GM18520 (cell line): ENCODE results near the gene CRYM.
A peak's percentile ranks its signal among the peaks of the same experiment; 100 is the strongest.
"Not testable (repeated sequence)": the region's sequence is repeated elsewhere in the genome, so short reads cannot be mapped to it uniquely, and the experiment has no call there.

Experiments used
- ATAC-seq: cut with Tn5 transposase; IDR thresholded peaks from one replicate; pipeline ENCODE4 v1.9.1; 2021; ENCODE audit not compliant: unreplicated experiment

Gene CRYM

DNA sequence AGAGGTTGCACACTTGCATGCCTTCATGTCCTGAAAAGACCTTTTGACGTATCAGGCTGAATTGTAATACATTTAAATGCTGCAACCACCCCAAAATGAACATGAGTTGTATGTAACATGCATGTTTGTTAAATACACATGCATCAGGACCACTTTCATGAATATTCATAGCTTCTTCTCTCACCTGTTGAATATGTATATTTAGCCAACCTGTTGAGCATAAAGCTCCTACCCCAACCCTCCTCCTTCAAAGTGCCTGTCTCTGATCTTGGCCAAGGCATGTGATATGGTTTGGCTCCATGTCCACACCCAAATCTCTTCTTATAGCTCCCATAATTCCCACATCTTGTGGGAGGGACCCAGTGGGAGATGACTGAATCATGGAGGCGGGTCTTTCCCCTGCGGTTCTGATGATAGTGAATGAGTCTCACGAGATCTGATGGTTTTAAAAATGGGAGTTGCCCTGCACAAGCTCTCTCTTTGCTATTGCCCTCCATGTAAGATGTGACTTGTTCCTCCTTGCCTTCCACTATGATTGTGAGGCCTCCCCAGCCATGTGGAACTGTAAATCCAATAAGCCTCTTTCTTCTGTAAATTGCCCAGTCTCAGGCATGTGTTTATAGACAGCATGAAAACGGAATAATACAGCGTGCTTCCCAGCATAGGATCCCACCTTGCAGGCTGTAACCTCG, 3.8 kb upstream of the CRYM start:
- ATAC-seq = no peak

DNA sequence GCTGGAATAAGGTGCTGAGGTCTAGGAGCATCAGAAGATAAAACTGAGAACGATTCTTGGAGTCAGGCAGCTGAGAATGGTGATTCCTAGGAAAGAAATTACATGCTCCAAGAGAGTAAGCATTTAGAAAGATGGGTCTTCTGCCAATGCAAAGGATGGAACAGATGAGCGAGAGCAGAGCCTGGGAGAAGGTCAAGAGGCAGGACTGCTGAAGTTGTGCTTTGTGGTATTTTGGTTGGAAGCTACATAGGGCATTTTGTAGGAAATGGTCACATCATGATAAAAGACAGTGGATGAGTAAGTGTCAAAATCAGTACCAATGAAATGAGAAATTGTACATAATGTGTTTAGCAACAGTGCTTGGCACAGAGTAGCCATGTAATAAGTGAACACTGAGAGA, 1.4 kb upstream of the CRYM start:
- ATAC-seq = no peak

DNA sequence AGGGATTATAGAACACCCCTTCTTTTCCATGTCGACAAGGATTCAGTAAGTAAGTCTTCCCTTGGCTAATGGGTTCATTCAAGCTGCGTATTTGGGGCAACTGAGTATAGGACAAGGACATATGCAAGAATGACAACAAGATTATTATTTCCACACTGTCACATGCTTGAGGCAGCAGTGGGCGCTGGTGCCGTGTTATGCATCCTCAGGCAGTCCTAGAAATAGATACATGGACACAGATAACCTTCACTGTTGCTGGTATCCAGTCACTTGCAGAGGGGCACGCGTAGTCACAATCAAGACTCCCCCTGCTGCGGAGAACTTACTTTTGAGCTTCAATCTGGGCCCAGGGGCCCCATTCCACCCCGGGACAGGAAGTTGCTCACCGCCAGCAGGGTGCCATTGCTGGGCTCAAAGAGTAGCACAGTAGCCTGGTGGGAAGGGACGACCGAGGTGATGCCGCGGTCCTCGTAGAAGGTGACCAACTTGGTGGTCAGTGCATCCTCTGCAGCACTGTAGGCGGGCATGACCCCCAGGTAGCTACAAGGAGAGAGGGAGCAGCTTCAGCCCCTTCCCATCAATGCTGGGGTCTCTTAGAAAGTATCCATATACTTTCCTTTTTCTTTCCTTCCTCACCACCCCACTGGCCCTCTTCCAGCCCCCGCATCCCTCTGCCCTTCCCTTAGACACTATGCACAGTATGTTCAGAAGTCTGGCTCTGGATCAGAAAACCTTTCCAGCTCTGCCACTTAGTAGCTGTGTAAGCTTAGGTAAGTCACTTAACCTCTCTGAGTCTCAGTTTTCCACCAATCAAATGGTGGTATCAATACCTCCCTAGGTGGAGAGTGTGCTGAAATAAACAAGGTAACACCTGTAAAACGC, 804 bp downstream of the CRYM start:
- no peak for ATAC-seq

DNA sequence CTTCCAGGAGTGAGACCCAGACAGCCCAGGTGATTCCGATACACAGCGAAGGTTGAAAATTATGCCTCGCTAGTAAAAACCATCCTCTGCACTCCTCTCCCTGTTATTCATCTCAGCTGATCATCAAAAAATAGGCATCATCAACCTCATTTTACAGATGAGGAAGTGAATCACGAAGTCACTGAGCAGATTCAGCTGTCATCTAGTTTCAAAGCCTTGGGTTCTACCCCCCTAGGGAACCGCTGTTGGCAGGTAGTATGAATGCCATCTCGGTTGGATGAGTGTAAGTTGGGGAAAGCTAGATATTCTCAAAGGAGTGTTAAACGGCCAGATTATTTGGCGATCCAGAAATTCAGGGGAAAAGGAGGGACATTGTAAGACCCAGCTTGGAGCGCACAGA, 2.0 kb downstream of the CRYM start:
- ATAC-seq = no peak

DNA sequence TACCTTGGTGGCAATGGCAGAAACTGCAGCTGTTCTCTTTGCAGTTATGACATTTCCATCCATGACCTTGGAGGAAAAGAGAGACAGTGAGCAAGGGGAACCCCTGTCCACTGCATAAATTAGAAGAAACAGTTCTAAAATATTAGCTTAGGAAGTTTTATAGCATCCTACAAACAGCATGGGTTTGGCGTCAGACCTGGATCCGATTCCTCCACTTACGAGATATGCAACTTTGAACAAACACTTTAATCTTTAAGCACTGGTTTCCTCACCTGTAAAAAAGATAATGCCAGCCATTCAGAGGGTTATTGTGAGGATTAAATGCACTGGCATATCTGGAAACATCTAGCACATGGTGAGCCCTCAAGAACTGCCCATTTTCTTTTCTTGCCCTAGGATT, 2.6 kb downstream of the CRYM start:
- ATAC-seq = no peak

DNA sequence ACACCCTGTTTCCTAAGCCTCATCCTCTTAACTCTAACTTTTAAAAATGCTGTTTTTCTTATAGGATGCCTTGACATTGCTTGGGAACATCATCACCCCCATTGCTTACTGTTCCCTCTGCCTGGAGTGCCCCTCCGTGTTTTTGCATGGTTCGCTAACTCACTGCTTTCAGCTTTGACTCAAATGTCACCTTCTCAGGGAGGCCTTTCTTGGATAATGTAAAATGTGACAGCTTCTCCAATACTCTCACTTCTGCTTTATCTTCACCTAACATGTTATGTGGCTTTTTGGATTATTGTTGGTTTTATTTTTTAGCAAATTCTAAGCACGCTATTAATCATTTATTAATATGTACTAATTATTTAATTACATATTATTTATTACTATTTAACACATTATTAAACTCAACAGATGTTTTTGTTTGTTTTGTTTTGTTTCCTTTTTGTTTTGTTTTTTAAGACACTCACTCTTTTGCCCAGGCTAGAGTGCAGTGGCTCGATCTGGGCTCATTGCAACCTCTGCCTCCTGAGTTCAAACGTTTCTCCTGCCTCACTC, 3.8 kb downstream of the CRYM start:
- no peak for ATAC-seq

GRCh38 chr16:21272763-21273162, 5.3 kb downstream of the CRYM start:
- not testable (repeated sequence) for ATAC-seq

DNA sequence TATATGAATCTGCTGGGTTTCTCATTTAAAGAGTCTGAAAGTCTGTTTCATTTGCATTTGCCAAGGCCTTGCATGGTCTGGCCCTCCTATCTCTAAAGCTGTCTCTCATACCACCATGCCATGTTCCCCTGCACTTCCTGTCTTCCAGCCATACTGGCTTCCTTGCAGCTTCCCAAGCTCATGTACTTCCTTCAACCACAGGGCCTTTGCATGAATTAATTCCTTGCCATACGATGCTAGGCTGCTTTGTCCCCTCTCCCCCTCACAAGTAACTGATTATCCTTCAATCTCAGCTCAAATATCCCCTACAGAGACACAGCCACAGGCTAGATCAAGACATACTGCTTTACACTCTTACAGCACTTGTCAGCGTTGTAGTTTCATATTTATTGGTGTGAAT, 5.8 kb downstream of the CRYM start:
- ATAC-seq = no peak

GRCh38 chr16:21268236-21268635, 9.9 kb downstream of the CRYM start:
- no peak for ATAC-seq

DNA sequence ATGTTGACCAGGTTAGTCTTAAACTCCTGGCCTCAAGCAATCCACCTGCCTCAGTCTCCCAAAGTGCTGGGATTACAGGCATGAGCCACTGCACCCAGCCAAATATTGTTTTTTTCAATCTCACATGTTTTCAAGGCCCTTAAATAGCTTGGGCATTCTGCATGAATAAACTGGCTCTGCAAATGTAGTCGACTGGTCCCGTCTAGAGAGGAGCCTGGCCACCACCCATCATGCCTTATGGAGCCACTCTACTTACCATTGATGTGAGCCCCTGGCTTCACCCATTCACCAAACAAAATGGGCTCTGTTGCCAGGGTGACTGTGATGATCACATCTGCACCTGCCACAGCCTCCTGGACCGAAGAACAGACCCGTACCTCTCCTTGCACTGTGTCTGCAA, 10.8 kb downstream of the CRYM start:
- ATAC-seq = no peak

DNA sequence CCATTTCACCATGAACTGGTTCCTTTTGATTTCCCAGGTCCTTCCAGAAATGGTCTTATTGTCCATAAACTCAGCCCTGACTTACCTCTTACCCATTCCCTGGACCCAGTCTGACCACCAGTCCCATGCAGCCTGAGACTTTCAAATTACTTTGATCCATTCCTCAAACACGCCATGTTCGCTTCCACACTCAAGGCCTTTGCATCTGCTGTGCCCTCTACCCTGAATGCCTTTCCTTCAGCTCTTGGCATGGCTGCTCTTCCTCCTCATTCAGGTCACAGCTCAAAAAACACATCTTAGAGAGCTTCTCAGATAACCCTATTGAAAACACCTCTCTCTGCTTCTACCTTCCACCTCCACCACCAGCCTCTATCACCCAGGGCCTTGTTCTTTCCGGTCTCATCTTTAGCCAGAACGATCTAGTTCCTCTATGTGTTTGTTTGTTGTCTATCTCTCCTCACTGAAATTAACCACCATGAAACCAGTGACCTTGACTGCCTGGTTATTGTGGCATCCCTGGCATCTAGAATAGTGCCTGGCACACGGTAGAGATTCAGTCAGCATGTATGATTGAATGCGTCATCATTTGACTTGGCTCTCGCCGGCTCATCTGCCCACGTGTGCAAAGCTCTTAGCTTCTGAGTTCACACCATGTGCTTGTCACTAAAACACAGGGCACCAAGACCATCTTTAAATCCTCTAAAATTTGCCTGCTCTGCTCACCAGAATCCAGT, 12.8 kb downstream of the CRYM start:
- no peak for ATAC-seq

- no peak for ATAC-seq
Observed at GRCh38 chr16:21264571-21265036, 13.5 kb downstream of the CRYM start.

- peak; percentile 66 for ATAC-seq
Observed at GRCh38 chr16:21263640-21264570, 14.2 kb downstream of the CRYM start.

DNA sequence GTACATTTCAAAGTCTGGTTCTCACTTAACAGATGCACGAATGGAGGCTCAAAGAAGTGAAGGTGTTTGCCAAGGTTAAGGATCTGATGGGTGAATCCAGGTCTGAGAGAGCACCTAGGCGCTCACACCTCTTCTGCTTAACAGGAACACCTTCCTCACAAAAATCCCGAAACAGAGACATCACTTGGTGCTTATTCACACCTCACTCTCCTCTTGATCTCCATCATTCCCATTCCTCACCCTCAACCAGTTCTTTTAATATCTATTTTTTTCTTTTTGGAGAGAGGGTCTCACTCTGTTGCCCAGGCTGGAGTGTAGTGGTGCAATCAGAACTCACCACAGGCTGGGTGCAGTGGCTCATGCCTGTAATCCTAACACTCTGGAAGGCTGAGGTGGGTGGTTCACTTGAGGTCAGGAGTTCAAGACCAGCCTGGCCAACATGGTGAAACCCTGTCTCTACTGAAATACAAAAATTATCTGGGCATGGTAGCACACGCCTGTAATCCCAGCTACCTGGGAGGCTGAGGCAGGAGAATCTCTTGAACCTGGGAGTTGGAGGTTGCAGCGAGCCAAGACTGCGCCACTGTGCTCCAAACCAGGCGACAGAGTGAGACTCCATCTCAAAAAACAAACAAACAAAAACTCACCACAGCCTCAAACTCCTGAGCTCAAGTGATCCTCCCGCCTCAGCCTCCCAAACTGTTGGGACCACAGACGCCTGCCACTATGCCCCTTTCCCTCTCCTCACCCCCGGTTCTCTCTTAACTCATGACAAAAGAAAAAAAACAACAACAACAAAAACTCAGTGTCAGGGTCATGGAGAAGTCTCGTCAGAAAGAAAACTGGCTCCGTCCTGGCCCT, 15.1 kb downstream of the CRYM start:
- no peak for ATAC-seq

GRCh38 chr16:21260870-21261791, 17.0 kb downstream of the CRYM start:
- ATAC-seq = no peak

- no peak for ATAC-seq
Observed at GRCh38 chr16:21257284-21257683, 20.8 kb downstream of the CRYM start.

DNA sequence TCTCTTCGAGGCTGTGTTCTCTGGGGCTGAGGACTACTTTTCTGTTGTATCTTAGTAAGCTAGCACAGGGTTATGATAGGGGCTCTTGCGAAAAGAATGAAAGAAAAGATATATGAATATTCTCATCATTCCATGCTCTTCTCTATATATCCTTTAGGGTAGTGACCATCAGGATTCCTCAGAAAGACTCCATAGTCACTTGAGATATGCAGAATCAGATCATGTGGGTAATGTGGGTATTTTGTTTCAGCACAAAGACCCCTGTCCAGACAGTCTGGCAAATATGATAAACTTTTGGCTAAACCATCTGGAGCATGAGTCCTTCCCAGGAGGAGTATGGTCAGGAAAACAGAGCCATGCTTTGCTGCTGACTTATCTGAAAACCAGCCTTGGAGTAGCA, 21.5 kb downstream of the CRYM start:
- ATAC-seq = no peak

GRCh38 chr16:21253470-21253869, 24.6 kb downstream of the CRYM start:
- ATAC-seq = no peak
